B cell (primary cell): ENCODE results near the gene VPS37C. TPM values are rescaled to one million over a fixed set of nuclear protein-coding genes. Genes with fewer than 3 reads are reported as not detected.

Experiments
- ATAC-seq: fragments of 200-7000 bp; cut with Tn5 transposase; one replicate; pipeline ENCODE4 v1.10.0; 2021; ENCODE audit warnings: low read depth, mild to moderate bottlenecking, moderate number of reproducible peaks, moderate library complexity
- CTCF ChIA-PET: fragments of 350-600 bp; sonication (Branson Sonifier 250); formaldehyde crosslinking; loops from one replicate; lab custom pipeline; 2021; ENCODE audit warnings: antibody characterized with exemption, inconsistent platforms; lab: Charles Lee
- POLR2A ChIA-PET: fragments of 350-600 bp; sonication (Branson Sonifier 250); formaldehyde crosslinking; loops from one replicate; lab custom pipeline; 2021; ENCODE audit warnings: antibody characterized with exemption; lab: Charles Lee
- DNase-seq: peaks from one replicate; pipeline ENCODE4 v3.0.0; 2013
- H2AFZ ChIP-seq: 2 replicates; pipeline ENCODE4 v1.6.1; 2012; ENCODE audit warnings: mild to moderate bottlenecking, low read depth, low read length; ENCODE audit not compliant: insufficient read depth, poor library complexity, severe bottlenecking
- H3K27ac ChIP-seq, 2 donors: 1 replicate in 1 of 2; 2 replicates in 1 of 2; pipeline ENCODE4 v1.5.1; 2012 to 2013; ENCODE audit warnings: low read length in 2 of 2, mild to moderate bottlenecking in 2 of 2, moderate library complexity in 1 of 2
- H3K27me3 ChIP-seq, 4 experiments: fragments of 200-600 bp in 1 of 4; sonication (generic) in 1 of 4; replicated peaks in 1 of 4; 1 replicate in 2 of 4; 2 replicates in 2 of 4; pipeline versions ENCODE4 v1.6.1 to v1.7.0; 2013 to 2016; ENCODE audit warnings: low read length in 3 of 4, mild to moderate bottlenecking in 2 of 4, mixed read lengths in 1 of 4, moderate library complexity in 1 of 4; ENCODE audit not compliant: insufficient read depth in 4 of 4, control insufficient read depth in 3 of 4; ENCODE audit errors: control extremely low read depth in 1 of 4
- H3K36me3 ChIP-seq, 2 experiments: replicated peaks in 1 of 2; 1 replicate in 1 of 2; 2 replicates in 1 of 2; pipeline versions ENCODE4 v1.6.1 to v1.7.1; 2013; ENCODE audit warnings: low read length in 1 of 2; ENCODE audit not compliant: insufficient read depth in 2 of 2, control insufficient read depth in 1 of 2; ENCODE audit errors: control extremely low read depth in 1 of 2, extremely low read depth in 1 of 2
- H3K4me1 ChIP-seq, 2 donors: fragments of 200-600 bp in 1 of 2; sonication (generic) in 1 of 2; 1 replicate in 1 of 2; 2 replicates in 1 of 2; pipeline versions ENCODE4 v1.5.1 to v1.6.1; 2013 to 2017; ENCODE audit warnings: low read length in 2 of 2; ENCODE audit not compliant: control insufficient read depth in 2 of 2, insufficient read depth in 2 of 2
- H3K4me2 ChIP-seq: replicated peaks from 2 replicates; pipeline ENCODE3; 2012; ENCODE audit warnings: mild to moderate bottlenecking, low read depth, low read length; ENCODE audit not compliant: poor library complexity, severe bottlenecking
- H3K4me3 ChIP-seq, 5 experiments: fragments of 200-600 bp in 1 of 5; sonication (generic) in 1 of 5; 1 replicate in 3 of 5; 2 replicates in 2 of 5; pipeline versions ENCODE4 v1.5.1 to v1.7.0; 2011 to 2016; ENCODE audit warnings: low read length in 4 of 5, mild to moderate bottlenecking in 4 of 5, low read depth in 2 of 5, control low read depth in 1 of 5, moderate library complexity in 1 of 5; ENCODE audit not compliant: insufficient read depth in 1 of 5; ENCODE audit errors: control extremely low read depth in 1 of 5, extremely low read depth in 1 of 5
- H3K79me2 ChIP-seq: fragments of 200-600 bp; sonication (generic); one replicate; pipeline ENCODE4 v1.6.0; 2016; ENCODE audit warnings: low read length; ENCODE audit not compliant: control insufficient read depth, insufficient read depth
- H3K9ac ChIP-seq: fragments of 200-600 bp; sonication (generic); 2 replicates; pipeline ENCODE4 v1.6.1; 2017; ENCODE audit warnings: mild to moderate bottlenecking, low read length, moderate library complexity
- H3K9me3 ChIP-seq, 3 donors: one replicate each; pipeline versions ENCODE4 v1.6.1 to v1.7.1; 2013; ENCODE audit warnings: low read length in 2 of 3; ENCODE audit not compliant: control insufficient read depth in 2 of 3, insufficient read depth in 1 of 3; ENCODE audit errors: control extremely low read depth in 1 of 3
- H4K20me1 ChIP-seq: 2 replicates; pipeline ENCODE4 v1.6.0; 2012; ENCODE audit warnings: mild to moderate bottlenecking, low read length; ENCODE audit not compliant: insufficient read depth, control insufficient read depth, poor library complexity, severe bottlenecking
- H3K27ac Mint-ChIP-seq: one replicate; pipeline ENCODE4 v1.8.0; 2021; ENCODE audit warnings: mixed read lengths
- H3K27me3 Mint-ChIP-seq: one replicate; pipeline ENCODE4 v1.8.0; 2021; ENCODE audit warnings: mixed read lengths
- H3K4me1 Mint-ChIP-seq: one replicate; pipeline ENCODE4 v1.8.0; 2021; ENCODE audit warnings: mixed read lengths
- H3K4me3 Mint-ChIP-seq: one replicate; pipeline ENCODE4 v1.8.0; 2021; ENCODE audit warnings: mixed read lengths
- H3K9me3 Mint-ChIP-seq: one replicate; pipeline ENCODE4 v1.8.0; 2022; ENCODE audit warnings: mixed read lengths; ENCODE audit not compliant: insufficient read depth
- EZH2 ChIP-seq: IDR thresholded peaks from 2 replicates; pipeline ENCODE4 v1.6.1; 2012; ENCODE audit warnings: borderline replicate concordance, low read depth, mild to moderate bottlenecking, moderate library complexity, low read length; ENCODE audit not compliant: insufficient read depth, poor library complexity, severe bottlenecking
- WGBS: methylation state at CpG from one replicate; pipeline ENCODE4 v1.1.5; 2013; ENCODE audit warnings: missing lambda C conversion rate; ENCODE audit not compliant: insufficient coverage; 5-methylcytosine and 5-hydroxymethylcytosine counted together
- intact Hi-C: fragments of 100-400 bp; cut with micrococcal nuclease; formaldehyde crosslinking; loops from one replicate; pipeline ENCODE4 v1.10.0; 2022
- polyA plus RNA-seq: library from polyadenylated mRNA; depleted of rRNA; stranded (reverse); fragments of >200 nt; gene quantifications from 2 replicates; pipeline ENCODE4 v1.2.3, GENCODE V29; 2012
- total RNA-seq, 2 donors: library from RNA; stranded (reverse); fragments of 120-200 nt in 1 of 2; gene quantifications; 1 replicate in 1 of 2; 2 replicates in 1 of 2; pipeline versions ENCODE4 v1.2.3 to v1.2.4, GENCODE V29; 2013 to 2022
- TF ChIP-seq, protein P1 (sequence below): fragments of 200-600 bp; IDR thresholded peaks from one replicate; pipeline ENCODE4 v1.8.0; 2022; ENCODE audit warnings: antibody characterized with exemption, mild to moderate bottlenecking

Gene VPS37C
- total and polyA plus RNA-seq, 2 donors (not counting 1 experiment from before 2014, with no cell fraction given) = 6.4 to 20.1 TPM

GRCh38 chr11:61176446-61176845 lies 15.2 kb upstream of the VPS37C start:
- Histone ChIP-seq H3K79me2 (no peaks in the 10 kb centered on the region), H3K4me2 (no peak overlapping the region), H4K20me1 (no peaks in the 10 kb centered on the region), H3K27me3 (no peaks in the 10 kb centered on the region), H3K9ac (no peak overlapping the region), H3K36me3 (no peaks in the 10 kb centered on the region), H3K9me3 (peaks cover 0 to 12% (median 2%) of the 10 kb centered on the region in 3 donors), H3K27ac (no peak overlapping the region), H3K4me1 (peaks cover 14% of the 10 kb centered on the region in 2 donors), H3K4me3 (no peak overlapping the region), H2AFZ (no peak overlapping the region)
- Mint-ChIP-seq H3K4me3 (no peak overlapping the region), H3K27me3 (peaks cover 24% of the 10 kb centered on the region), H3K4me1 (peaks cover 16% of the 10 kb centered on the region), H3K27ac (no peak overlapping the region), H3K9me3 (peaks cover 2% of the 10 kb centered on the region)
- DNase-seq (no peak), ATAC-seq (no peak)
- ChIA-PET CTCF (interaction anchor here (1.7 to 3.4 kb wide), 2 partner anchors 8 to 11 kb away, joined by 7 to 12 read pairs; no protein-coding TSS in a partner anchor), POLR2A (no interaction called here)
- intact Hi-C loops = no loop called here
- 85% methylated on average over 5 of the region's 6 CpGs for WGBS
- TF ChIP-seq, protein P1, sequence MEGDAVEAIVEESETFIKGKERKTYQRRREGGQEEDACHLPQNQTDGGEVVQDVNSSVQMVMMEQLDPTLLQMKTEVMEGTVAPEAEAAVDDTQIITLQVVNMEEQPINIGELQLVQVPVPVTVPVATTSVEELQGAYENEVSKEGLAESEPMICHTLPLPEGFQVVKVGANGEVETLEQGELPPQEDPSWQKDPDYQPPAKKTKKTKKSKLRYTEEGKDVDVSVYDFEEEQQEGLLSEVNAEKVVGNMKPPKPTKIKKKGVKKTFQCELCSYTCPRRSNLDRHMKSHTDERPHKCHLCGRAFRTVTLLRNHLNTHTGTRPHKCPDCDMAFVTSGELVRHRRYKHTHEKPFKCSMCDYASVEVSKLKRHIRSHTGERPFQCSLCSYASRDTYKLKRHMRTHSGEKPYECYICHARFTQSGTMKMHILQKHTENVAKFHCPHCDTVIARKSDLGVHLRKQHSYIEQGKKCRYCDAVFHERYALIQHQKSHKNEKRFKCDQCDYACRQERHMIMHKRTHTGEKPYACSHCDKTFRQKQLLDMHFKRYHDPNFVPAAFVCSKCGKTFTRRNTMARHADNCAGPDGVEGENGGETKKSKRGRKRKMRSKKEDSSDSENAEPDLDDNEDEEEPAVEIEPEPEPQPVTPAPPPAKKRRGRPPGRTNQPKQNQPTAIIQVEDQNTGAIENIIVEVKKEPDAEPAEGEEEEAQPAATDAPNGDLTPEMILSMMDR = no peak
- TF ChIP-seq EZH2 = no peak

GRCh38 chr11:61174949-61175348 lies 13.7 kb upstream of the VPS37C start:
- peaks cover 16% of the 10 kb centered on the region in 2 donors for H3K4me1 ChIP-seq
- no peaks in the 10 kb centered on the region for H4K20me1 ChIP-seq
- POLR2A ChIA-PET = no interaction called here
- H3K4me2 ChIP-seq = no peak overlapping the region
- peaks cover 19% of the 10 kb centered on the region for H3K27me3 Mint-ChIP-seq
- no peaks in the 10 kb centered on the region for H3K36me3 ChIP-seq
- H3K4me3 ChIP-seq = no peak overlapping the region
- ATAC-seq (no peak), DNase-seq (no peak)
- H3K9me3 ChIP-seq = peaks cover 0 to 14% (median 2%) of the 10 kb centered on the region in 3 donors
- TF ChIP-seq, protein P1 = no peak
- TF ChIP-seq EZH2 = no peak
- no peak overlapping the region for H3K27ac Mint-ChIP-seq
- H3K27ac ChIP-seq = no peak overlapping the region
- intact Hi-C loops = loop anchor here (5.0 kb wide), 1 partner anchor 343 kb away; no protein-coding TSS in a partner anchor
- WGBS = 53% methylated on average over 2 of the region's 6 CpGs
- no peaks in the 10 kb centered on the region for H3K27me3 ChIP-seq
- CTCF ChIA-PET = interaction anchor here (0.6 to 2.2 kb wide), 4 partner anchors 9 to 344 kb away, joined by 3 to 10 read pairs (median 5); no protein-coding TSS in a partner anchor
- no peak overlapping the region for H2AFZ ChIP-seq
- no peak overlapping the region for H3K9ac ChIP-seq
- peaks cover 17% of the 10 kb centered on the region for H3K4me1 Mint-ChIP-seq
- H3K79me2 ChIP-seq = no peaks in the 10 kb centered on the region
- H3K9me3 Mint-ChIP-seq = peaks cover 2% of the 10 kb centered on the region
- H3K4me3 Mint-ChIP-seq = no peak overlapping the region
